Neuronal stem cell (in vitro differentiated cells): Measurements from ENCODE around the gene MXI1.

ENCODE experiments used
- DNase-seq: peaks from one replicate; pipeline ENCODE4 v3.0.0-alpha.2; 2013; ENCODE audit warnings: low spot score
- H2AFZ ChIP-seq: one replicate; pipeline ENCODE4 v1.6.1; 2013; ENCODE audit warnings: mild to moderate bottlenecking, low read length, inconsistent platforms
- H2AK5ac ChIP-seq: 2 replicates; pipeline ENCODE4 v1.6.1; 2013; ENCODE audit warnings: low read depth, mild to moderate bottlenecking, inconsistent platforms, low read length, moderate library complexity, mixed read lengths
- H2BK120ac ChIP-seq: 2 replicates; pipeline ENCODE4 v1.6.1; 2013; ENCODE audit warnings: low read depth, mild to moderate bottlenecking, inconsistent platforms, low read length, moderate library complexity, mixed read lengths
- H2BK12ac ChIP-seq: one replicate; pipeline ENCODE4 v1.6.1; 2013; ENCODE audit warnings: low read length, inconsistent platforms
- H2BK15ac ChIP-seq: 2 replicates; pipeline ENCODE4 v1.6.1; 2013; ENCODE audit warnings: mild to moderate bottlenecking, low read length, inconsistent platforms, mixed read lengths
- H2BK5ac ChIP-seq: one replicate; pipeline ENCODE4 v1.6.1; 2013; ENCODE audit warnings: inconsistent platforms, mild to moderate bottlenecking, low read length, moderate library complexity
- H3K14ac ChIP-seq: one replicate; pipeline ENCODE4 v1.6.1; 2013; ENCODE audit warnings: low read length, inconsistent platforms
- H3K18ac ChIP-seq: 2 replicates; pipeline ENCODE4 v1.6.1; 2013; ENCODE audit warnings: low read length, inconsistent platforms
- H3K23ac ChIP-seq: 2 replicates; pipeline ENCODE4 v1.6.1; 2013; ENCODE audit warnings: low read depth, mild to moderate bottlenecking, mixed read lengths, low read length, inconsistent platforms; ENCODE audit not compliant: poor library complexity
- H3K27ac ChIP-seq: replicated peaks from 3 replicates; pipeline ENCODE4 v1.5.1; 2013; ENCODE audit warnings: low read length, inconsistent platforms
- H3K27me3 ChIP-seq, 3 experiments: 2 replicates each; pipeline ENCODE4 v1.6.1; 2013; ENCODE audit warnings: low read length in 3 of 3, mild to moderate bottlenecking in 2 of 3, inconsistent platforms in 1 of 3, low read depth in 1 of 3, mixed read lengths in 1 of 3, moderate library complexity in 1 of 3; ENCODE audit not compliant: control insufficient read depth in 3 of 3, insufficient read depth in 3 of 3
- H3K36me3 ChIP-seq, 2 donors: replicated peaks in 1 of 2; 2 replicates each; pipeline ENCODE4 v1.6.1; 2013; ENCODE audit warnings: low read length in 2 of 2; ENCODE audit not compliant: control insufficient read depth in 2 of 2, insufficient read depth in 2 of 2
- H3K4ac ChIP-seq: 2 replicates; pipeline ENCODE4 v1.6.1; 2013; ENCODE audit warnings: inconsistent platforms, mild to moderate bottlenecking, low read length, moderate library complexity
- H3K4me1 ChIP-seq, 2 donors: 1 replicate in 1 of 2; 2 replicates in 1 of 2; pipeline ENCODE4 v1.6.1; 2013; ENCODE audit warnings: low read length in 2 of 2, low read depth in 1 of 2; ENCODE audit not compliant: control insufficient read depth in 2 of 2, insufficient read depth in 1 of 2
- H3K4me2 ChIP-seq: one replicate; pipeline ENCODE4 v1.6.1; 2013; ENCODE audit warnings: mild to moderate bottlenecking, low read length, inconsistent platforms; ENCODE audit not compliant: insufficient read depth, poor library complexity, severe bottlenecking
- H3K4me3 ChIP-seq, 2 donors: 2 replicates each; pipeline ENCODE4 v1.5.1; 2013; ENCODE audit warnings: low read length in 2 of 2, mild to moderate bottlenecking in 2 of 2, inconsistent platforms in 1 of 2, moderate library complexity in 1 of 2
- H3K79me1 ChIP-seq: one replicate; pipeline ENCODE4 v1.6.1; 2013; ENCODE audit warnings: low read depth, mild to moderate bottlenecking, inconsistent platforms, low read length, moderate library complexity
- H3K9ac ChIP-seq: one replicate; pipeline ENCODE4 v1.6.1; 2013; ENCODE audit warnings: mild to moderate bottlenecking, low read depth, low read length, inconsistent platforms; ENCODE audit not compliant: poor library complexity
- H3K9me3 ChIP-seq, 2 donors: replicated peaks in 1 of 2; 2 replicates each; pipeline versions ENCODE3 to v1.6.1; 2013; ENCODE audit warnings: low read length in 2 of 2, mild to moderate bottlenecking in 2 of 2, inconsistent platforms in 1 of 2, low read depth in 1 of 2, mixed read lengths in 1 of 2, moderate library complexity in 1 of 2; ENCODE audit not compliant: control insufficient read depth in 2 of 2, insufficient read depth in 1 of 2
- H4K8ac ChIP-seq: one replicate; pipeline ENCODE4 v1.6.1; 2013; ENCODE audit warnings: low read depth, mild to moderate bottlenecking, inconsistent platforms, low read length, moderate library complexity
- H4K91ac ChIP-seq: one replicate; pipeline ENCODE4 v1.6.1; 2013; ENCODE audit warnings: low read length, low read depth, mild to moderate bottlenecking, inconsistent platforms; ENCODE audit not compliant: poor library complexity
- WGBS, 2 donors: extraction: QIAGEN DNeasy Blood & Tissue Kit; methylation state at CpG; one replicate each; pipeline ENCODE4 v1.1.7; 2013; ENCODE audit warnings: missing lambda C conversion rate in 2 of 2, mixed read lengths in 1 of 2; ENCODE audit not compliant: insufficient read length in 2 of 2, insufficient replicate concordance in 1 of 2; ENCODE audit errors: extremely low coverage in 2 of 2; 5-methylcytosine and 5-hydroxymethylcytosine counted together

The MXI1 gene

GRCh38 chr10:110274647-110275046, 67.2 kb downstream of the MXI1 start:
- H3K23ac ChIP-seq = no peak overlapping the region
- H3K9me3 ChIP-seq = no peaks in the 10 kb centered on the region
- no CpG with 5 or more reads among the region's 6 CpGs for WGBS, 2 donors
- H3K79me1 ChIP-seq = no peaks in the 10 kb centered on the region
- H3K4ac ChIP-seq = no peak overlapping the region
- H3K4me3 ChIP-seq = no peak overlapping the region
- no peak overlapping the region for H3K27ac ChIP-seq
- no peak overlapping the region for H2AFZ ChIP-seq
- H2BK120ac ChIP-seq = no peak overlapping the region
- H3K27me3 ChIP-seq = no peaks in the 10 kb centered on the region
- no peak overlapping the region for H3K4me2 ChIP-seq
- no peak overlapping the region for H4K8ac ChIP-seq
- DNase-seq = no peak
- H3K9ac ChIP-seq = no peak overlapping the region
- no peak overlapping the region for H2BK15ac ChIP-seq
- no peak overlapping the region for H2BK12ac ChIP-seq
- no peak overlapping the region for H4K91ac ChIP-seq
- H2BK5ac ChIP-seq = no peak overlapping the region
- no peak overlapping the region for H3K14ac ChIP-seq
- H3K18ac ChIP-seq = no peak overlapping the region
- no peak overlapping the region for H2AK5ac ChIP-seq
- peaks cover 0 to 1% of the 10 kb centered on the region in 2 donors for H3K4me1 ChIP-seq
- peaks cover 0 to 2% of the 10 kb centered on the region in 2 donors for H3K36me3 ChIP-seq

DNA sequence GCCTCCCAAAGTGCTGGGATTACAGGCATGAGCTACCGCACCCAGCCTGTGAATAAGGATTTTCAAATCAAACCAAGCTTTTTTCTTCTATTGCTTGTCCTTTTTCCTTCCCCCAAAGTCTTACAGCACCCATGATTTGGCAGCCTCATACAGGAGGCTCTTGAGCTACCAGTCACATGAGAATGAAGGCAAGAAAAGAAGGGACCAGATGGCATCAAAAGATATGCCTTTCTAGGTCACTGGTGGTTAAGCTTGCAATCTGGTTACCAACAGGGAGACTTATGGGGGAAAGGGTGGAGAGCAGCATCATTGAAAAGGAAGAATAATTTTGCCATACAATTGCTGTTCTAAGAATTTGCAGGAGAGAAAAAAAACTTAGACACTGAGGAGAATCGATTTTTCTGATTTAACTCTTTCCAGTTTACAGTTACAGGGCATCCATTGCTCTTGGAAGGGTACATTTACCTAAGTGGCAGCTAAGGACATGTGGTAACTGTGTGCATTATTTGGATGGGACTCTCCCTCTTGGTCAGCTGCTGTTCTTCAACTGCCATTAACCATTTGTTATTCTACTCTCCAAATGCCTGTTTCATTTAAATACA, 67.8 kb downstream of the MXI1 start:
- no CpG with 5 or more reads among the region's 2 CpGs for WGBS, 2 donors
- Histone ChIP-seq H2AK5ac (no peak overlapping the region), H2BK5ac (no peak overlapping the region), H3K14ac (no peak overlapping the region), H4K8ac (no peak overlapping the region), H3K36me3 (peaks cover 2 to 8% of the 10 kb centered on the region in 2 donors), H3K27ac (no peak overlapping the region), H3K27me3 (no peaks in the 10 kb centered on the region), H3K18ac (no peak overlapping the region), H3K4me1 (peaks cover 0 to 1% of the 10 kb centered on the region in 2 donors), H2BK120ac (no peak overlapping the region), H3K9ac (no peak overlapping the region), H2BK15ac (no peak overlapping the region), H2BK12ac (no peak overlapping the region), H2AFZ (no peak overlapping the region), H3K9me3 (no peaks in the 10 kb centered on the region), H3K79me1 (no peaks in the 10 kb centered on the region), H3K4ac (no peak overlapping the region), H3K4me2 (no peak overlapping the region), H3K4me3 (no peak overlapping the region), H4K91ac (no peak overlapping the region), H3K23ac (no peak overlapping the region)
- DNase-seq = no peak

DNA sequence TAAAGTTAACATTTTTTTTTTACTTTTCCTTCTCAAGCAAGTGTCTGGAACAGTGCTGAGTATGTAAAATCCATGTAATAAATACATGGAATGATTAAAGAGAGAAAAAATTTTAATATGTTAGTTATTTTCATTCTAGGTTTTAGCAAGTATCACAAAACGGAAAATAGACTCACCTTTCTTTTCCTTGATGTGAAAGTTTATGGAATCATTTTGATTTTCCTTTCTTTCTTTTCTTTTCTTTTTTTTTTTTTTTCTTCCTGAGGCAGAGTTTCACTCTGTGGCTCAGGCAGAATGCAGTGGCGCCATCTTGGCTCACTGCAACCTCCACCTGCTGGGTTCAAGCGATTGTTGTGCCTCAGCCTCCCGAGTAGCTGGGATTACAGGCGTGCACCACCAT, 69.2 kb downstream of the MXI1 start:
- no peak overlapping the region for H3K9ac ChIP-seq
- H4K8ac ChIP-seq = no peak overlapping the region
- H2AFZ ChIP-seq = no peak overlapping the region
- H2AK5ac ChIP-seq = no peak overlapping the region
- peaks cover 0 to 1% of the 10 kb centered on the region in 2 donors for H3K4me1 ChIP-seq
- H2BK15ac ChIP-seq = no peak overlapping the region
- no peak overlapping the region for H2BK5ac ChIP-seq
- WGBS, 2 donors = no CpG with 5 or more reads among the region's 5 CpGs
- H3K9me3 ChIP-seq = no peaks in the 10 kb centered on the region
- no peak overlapping the region for H3K4ac ChIP-seq
- DNase-seq = no peak
- H2BK120ac ChIP-seq = no peak overlapping the region
- H3K27ac ChIP-seq = no peak overlapping the region
- no peak overlapping the region for H2BK12ac ChIP-seq
- no peak overlapping the region for H3K4me3 ChIP-seq
- H3K23ac ChIP-seq = no peak overlapping the region
- no peaks in the 10 kb centered on the region for H3K79me1 ChIP-seq
- no peak overlapping the region for H3K18ac ChIP-seq
- no peak overlapping the region for H3K4me2 ChIP-seq
- H3K27me3 ChIP-seq = no peaks in the 10 kb centered on the region
- H3K36me3 ChIP-seq = peaks cover 2 to 20% of the 10 kb centered on the region in 2 donors
- no peak overlapping the region for H4K91ac ChIP-seq
- H3K14ac ChIP-seq = no peak overlapping the region

- H3K27ac ChIP-seq = no peak overlapping the region
- no peak overlapping the region for H3K4me3 ChIP-seq
- H4K91ac ChIP-seq = no peak overlapping the region
- no peak overlapping the region for H2BK12ac ChIP-seq
- no peaks in the 10 kb centered on the region for H3K9me3 ChIP-seq
- peaks cover 2 to 22% of the 10 kb centered on the region in 2 donors for H3K36me3 ChIP-seq
- no peaks in the 10 kb centered on the region for H3K79me1 ChIP-seq
- H3K4me2 ChIP-seq = no peak overlapping the region
- H3K4me1 ChIP-seq = peaks cover 0 to 1% of the 10 kb centered on the region in 2 donors
- no peak overlapping the region for H2BK5ac ChIP-seq
- no peak overlapping the region for H4K8ac ChIP-seq
- H3K23ac ChIP-seq = no peak overlapping the region
- no peak overlapping the region for H2BK15ac ChIP-seq
- no peaks in the 10 kb centered on the region for H3K27me3 ChIP-seq
- DNase-seq = no peak
- no peak overlapping the region for H2BK120ac ChIP-seq
- no peak overlapping the region for H2AK5ac ChIP-seq
- H2AFZ ChIP-seq = no peak overlapping the region
- H3K18ac ChIP-seq = no peak overlapping the region
- WGBS, 2 donors = no CpG with 5 or more reads among the region's 2 CpGs
- H3K4ac ChIP-seq = no peak overlapping the region
- no peak overlapping the region for H3K14ac ChIP-seq
- no peak overlapping the region for H3K9ac ChIP-seq
Observed at GRCh38 chr10:110277591-110277990, 70.2 kb downstream of the MXI1 start.
